GM08714 (cell line): Measurements from ENCODE around the gene GPATCH3.

Experiments used
- H3K4me3 ChIP-seq: fragments of 200-500 bp; sonication (Bioruptor generic); 2 replicates; pipeline ENCODE4 v1.5.1; 2014; ENCODE audit warnings: mild to moderate bottlenecking, low read length, inconsistent platforms
- ZNF274 ChIP-seq: IDR thresholded peaks from 2 replicates; pipeline ENCODE4 v1.6.1; 2012; ENCODE audit warnings: mild to moderate bottlenecking, low read depth, low read length

GPATCH3 gene

GRCh38 chr1:26863685-26864077 is 36.6 kb downstream of the GPATCH3 start:
- no peak overlapping the region; the same call in 1 of the 2 replicates for H3K4me3 ChIP-seq
- no peak for TF ChIP-seq ZNF274

GRCh38 chr1:26862781-26863684 is 37.2 kb downstream of the GPATCH3 start, which contains the start of gene SFN:
TSS of gene SFN (plus strand) at chr1:26863149. CDS start at chr1:26863213, 64 bp downstream.
- TF ChIP-seq ZNF274, result no peak

DNA sequence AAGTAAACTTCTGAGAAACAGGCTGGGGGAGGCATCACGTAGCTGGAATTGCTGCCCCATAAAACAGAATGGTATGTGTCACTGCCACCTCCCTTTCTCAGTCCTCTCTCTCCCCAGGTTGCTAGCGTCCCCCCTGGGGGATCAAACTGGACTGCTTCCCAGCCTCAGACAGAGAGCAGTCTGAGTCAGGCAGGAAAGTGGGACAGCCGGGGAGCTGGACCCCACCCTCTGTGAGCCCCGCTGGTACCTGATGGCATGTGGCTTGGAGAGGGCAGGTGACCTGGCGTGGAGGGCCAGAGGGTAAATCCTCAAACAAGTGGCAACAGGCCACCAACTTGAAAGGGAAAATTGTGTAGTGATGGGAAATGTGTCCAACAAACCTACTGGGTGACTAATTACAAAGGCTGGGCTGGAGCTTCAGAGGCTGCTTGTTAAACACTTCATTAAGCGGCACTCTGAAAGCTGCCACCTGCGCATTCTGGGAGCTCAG is 38.3 kb downstream of the GPATCH3 start:
- no peak for TF ChIP-seq ZNF274
- H3K4me3 ChIP-seq, result no peak overlapping the region

More at GRCh38 chr1:26862781-26863684, 37.2 kb downstream of the GPATCH3 start, which contains the start of gene SFN:
- H3K4me3 ChIP-seq, result peak within 1 kb of the TSS; percentile 75; the same call in 1 of the 2 replicates

- no peak overlapping the region for H3K4me3 ChIP-seq
- no peak for TF ChIP-seq ZNF274
Measured at GRCh38 chr1:26861286-26861701, 39.0 kb downstream of the GPATCH3 start.

- TF ChIP-seq ZNF274, result no peak
- H3K4me3 ChIP-seq, result no peak overlapping the region
Measured at GRCh38 chr1:26858891-26859640, 41.2 kb downstream of the GPATCH3 start.

GRCh38 chr1:26858160-26858559 is 42.1 kb downstream of the GPATCH3 start:
- no peak for TF ChIP-seq ZNF274
- no peak overlapping the region for H3K4me3 ChIP-seq

GRCh38 chr1:26857473-26858060 is 42.7 kb downstream of the GPATCH3 start:
- H3K4me3 ChIP-seq, result no peak overlapping the region
- TF ChIP-seq ZNF274, result no peak

DNA sequence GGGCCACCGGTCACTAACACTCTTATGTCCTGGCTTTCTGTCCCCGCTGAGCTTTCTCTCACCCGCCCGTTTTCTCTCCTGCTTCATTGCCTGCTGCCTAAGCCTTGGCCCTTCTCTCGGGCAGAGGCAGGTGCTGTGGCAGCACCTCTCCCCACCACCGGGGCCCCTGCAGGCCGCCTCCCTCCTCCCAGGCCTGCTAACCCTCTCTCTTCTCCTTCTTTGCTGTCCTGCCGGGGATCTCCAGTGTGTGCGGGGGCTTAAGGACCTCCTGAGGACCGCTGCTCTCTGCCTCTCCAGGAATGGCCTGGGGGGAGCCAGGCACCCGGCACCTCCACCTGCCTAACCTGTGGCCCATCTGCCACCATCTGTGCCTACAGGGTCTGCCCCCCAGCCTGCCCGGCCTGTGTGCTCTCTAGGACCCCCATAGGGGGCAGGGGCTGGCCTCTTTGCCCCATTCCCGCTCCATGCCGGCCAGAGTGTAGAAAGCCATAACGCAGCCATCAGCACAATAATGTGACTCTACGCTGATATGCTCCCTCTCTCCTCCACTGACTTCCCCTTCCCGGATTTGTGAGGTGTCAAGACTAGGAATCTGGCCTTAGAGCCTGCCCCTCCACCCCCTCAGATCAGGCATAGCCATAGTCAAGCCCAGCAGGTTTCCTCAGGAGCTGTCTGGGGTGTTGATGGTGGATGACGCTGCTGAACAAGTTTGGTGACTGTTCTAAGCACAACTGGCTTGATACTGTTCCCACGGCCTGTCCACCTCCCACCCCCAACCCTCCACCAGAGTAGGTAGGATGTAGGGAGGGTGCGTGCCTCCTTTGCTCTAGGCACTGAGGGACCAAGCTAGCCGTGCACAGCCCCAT is 43.4 kb downstream of the GPATCH3 start:
- no peak for TF ChIP-seq ZNF274

GRCh38 chr1:26856181-26856580 is 44.1 kb downstream of the GPATCH3 start:
- no peak overlapping the region for H3K4me3 ChIP-seq
- no peak for TF ChIP-seq ZNF274

More for the DNA sequence above, 43.4 kb downstream of the GPATCH3 start:
- no peak overlapping the region for H3K4me3 ChIP-seq

DNA sequence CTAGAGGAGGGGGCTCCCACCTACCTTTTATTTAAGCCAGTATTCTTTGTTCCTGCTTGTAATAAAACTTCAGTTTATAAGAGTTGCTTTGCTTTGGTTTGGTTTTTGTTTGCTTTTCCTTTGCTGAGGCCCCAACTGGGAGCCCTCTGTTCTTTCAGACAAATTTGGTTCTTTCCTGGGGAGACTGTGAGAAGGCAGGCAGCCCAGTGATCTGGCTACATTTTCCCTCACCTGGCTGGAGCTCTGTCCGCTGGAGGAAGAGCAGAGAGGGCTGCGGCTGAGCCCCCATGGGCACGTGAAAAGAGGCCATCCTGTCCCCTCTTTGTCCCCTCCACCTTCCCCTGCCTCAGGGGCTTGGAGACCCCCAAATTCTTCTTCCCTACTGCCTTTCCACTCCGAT is 44.6 kb downstream of the GPATCH3 start:
- H3K4me3 ChIP-seq, result no peak overlapping the region
- TF ChIP-seq ZNF274, result no peak

DNA sequence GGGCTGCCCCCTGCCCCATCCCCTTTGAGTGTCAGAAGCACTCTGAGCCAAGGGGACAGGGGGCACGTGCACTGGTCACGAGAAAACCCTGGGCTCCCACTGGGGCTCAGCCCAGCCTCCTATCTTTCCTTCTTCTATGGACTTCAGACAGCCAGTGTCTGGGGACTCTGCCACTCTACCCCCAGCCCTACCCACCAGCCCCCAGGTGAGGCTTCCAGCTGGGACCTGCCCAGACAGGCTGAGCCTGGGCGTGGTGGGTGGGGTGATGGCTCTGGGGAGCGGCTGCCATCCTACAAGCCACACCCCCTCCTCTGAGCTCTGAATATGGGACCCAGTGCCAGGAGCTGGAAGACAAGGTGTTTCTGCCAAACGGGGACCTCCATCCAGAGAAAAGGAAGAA is 45.4 kb downstream of the GPATCH3 start:
- TF ChIP-seq ZNF274, result no peak
- H3K4me3 ChIP-seq, result no peak overlapping the region

- H3K4me3 ChIP-seq, result no peak overlapping the region
- TF ChIP-seq ZNF274, result no peak
Measured at GRCh38 chr1:26853600-26853999, 46.7 kb downstream of the GPATCH3 start.

GRCh38 chr1:26853156-26853555 is 47.1 kb downstream of the GPATCH3 start:
- TF ChIP-seq ZNF274, result no peak
- no peak overlapping the region for H3K4me3 ChIP-seq
